GM12891 (cell line): ENCODE measurements around the gene SPDYE4.

Experiments used
- POLR2A ChIP-seq: IDR thresholded peaks from 2 replicates; pipeline ENCODE4 v1.6.1; 2011; ENCODE audit warnings: low read depth, low read length, control low read depth
- POLR2AphosphoS5 ChIP-seq: IDR thresholded peaks from 2 replicates; pipeline ENCODE4 v1.6.1; 2011; ENCODE audit warnings: low read depth, low read length, control low read depth
- SPI1 ChIP-seq: IDR thresholded peaks from 2 replicates; pipeline ENCODE4 v1.6.1; 2011; ENCODE audit warnings: low read depth, low read length, control low read depth

- TF ChIP-seq POLR2AphosphoS5 (no peak), POLR2A (no peak), SPI1 (no peak)
Measured at GRCh38 chr17:8728971-8729370, 29.4 kb downstream of the SPDYE4 start.
